Measurements from ENCODE around the gene CHD2.

DNA sequence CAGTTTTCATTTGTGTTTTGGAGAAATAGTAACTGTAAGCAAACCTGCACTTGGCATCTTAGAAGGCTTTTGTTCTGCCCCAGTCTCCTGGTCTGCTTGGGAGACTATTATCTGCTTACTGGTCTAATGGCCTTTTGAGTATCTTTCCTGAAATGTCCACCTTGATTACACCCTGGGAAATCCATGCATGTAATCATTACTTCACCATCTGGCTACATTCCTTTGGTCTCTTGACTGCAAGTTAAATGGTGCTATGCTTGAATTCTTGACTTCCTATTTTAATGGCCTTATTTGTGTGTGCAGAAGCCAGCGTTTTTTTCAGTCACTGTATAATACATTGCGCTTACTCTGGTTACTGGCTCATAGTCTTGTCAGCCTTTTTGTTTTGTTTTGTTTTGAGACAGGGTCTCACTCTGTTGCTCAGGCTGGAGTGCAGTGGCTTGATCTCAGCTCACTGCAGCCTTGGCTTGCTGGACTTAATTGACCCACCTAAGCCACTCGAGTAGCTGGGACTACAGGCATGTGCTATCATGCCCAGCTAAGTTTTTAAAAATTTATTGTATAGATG, 30.0 kb downstream of the CHD2 start:
- TF ChIP-seq SUZ12 (IDR thresholded peaks at IDR 0.05; ENCODE audit: extremely low read depth, insufficient read depth, insufficient read length) = no peak
- no peak for TF ChIP-seq YY1 (IDR thresholded peaks at IDR 0.05; ENCODE audit: insufficient read depth, insufficient read length)

Measured in NT2/D1 (cell line).